Panc1 (cell line): ENCODE results near the gene OR4F15.

Source experiments
- CTCF ChIP-seq: fragments of 450-650 bp; IDR thresholded peaks from 2 replicates; pipeline ENCODE4 v1.5.1; 2017; ENCODE audit warnings: mild to moderate bottlenecking
- POLR2AphosphoS5 ChIP-seq: IDR thresholded peaks from 2 replicates; pipeline ENCODE4 v1.6.1; 2012; ENCODE audit warnings: mild to moderate bottlenecking, low read depth, low read length, moderate library complexity
- REST ChIP-seq, 2 experiments: IDR thresholded peaks; 2 replicates each; pipeline ENCODE4 v1.6.1; 2011 to 2012; ENCODE audit warnings: low read depth in 2 of 2, control low read depth in 1 of 2, low read length in 1 of 2, mild to moderate bottlenecking in 1 of 2, moderate library complexity in 1 of 2; ENCODE audit not compliant: insufficient read depth in 1 of 2
- SIN3A ChIP-seq: IDR thresholded peaks from 2 replicates; pipeline ENCODE4 v1.6.1; 2012; ENCODE audit warnings: low read depth, mild to moderate bottlenecking, low read length, moderate library complexity, borderline replicate concordance; ENCODE audit not compliant: insufficient read depth
- TCF7L2 ChIP-seq: IDR thresholded peaks from 2 replicates; pipeline ENCODE4 v1.6.1; 2011; ENCODE audit warnings: mild to moderate bottlenecking, low read depth, low read length, inconsistent platforms

GRCh38 chr15:101844916-101845315 lies 32.9 kb downstream of the OR4F15 start:
- TF ChIP-seq CTCF (no peak), TCF7L2 (no peak), POLR2AphosphoS5 (no peak), REST (IDR thresholded peaks at IDR 0.05; ENCODE audit: insufficient read depth in 1 of 2, low read depth in 2 of 2, low read length in 1 of 2) (no peak), SIN3A (no peak)
